Measurements from ENCODE around the gene HOXD10.

DNA sequence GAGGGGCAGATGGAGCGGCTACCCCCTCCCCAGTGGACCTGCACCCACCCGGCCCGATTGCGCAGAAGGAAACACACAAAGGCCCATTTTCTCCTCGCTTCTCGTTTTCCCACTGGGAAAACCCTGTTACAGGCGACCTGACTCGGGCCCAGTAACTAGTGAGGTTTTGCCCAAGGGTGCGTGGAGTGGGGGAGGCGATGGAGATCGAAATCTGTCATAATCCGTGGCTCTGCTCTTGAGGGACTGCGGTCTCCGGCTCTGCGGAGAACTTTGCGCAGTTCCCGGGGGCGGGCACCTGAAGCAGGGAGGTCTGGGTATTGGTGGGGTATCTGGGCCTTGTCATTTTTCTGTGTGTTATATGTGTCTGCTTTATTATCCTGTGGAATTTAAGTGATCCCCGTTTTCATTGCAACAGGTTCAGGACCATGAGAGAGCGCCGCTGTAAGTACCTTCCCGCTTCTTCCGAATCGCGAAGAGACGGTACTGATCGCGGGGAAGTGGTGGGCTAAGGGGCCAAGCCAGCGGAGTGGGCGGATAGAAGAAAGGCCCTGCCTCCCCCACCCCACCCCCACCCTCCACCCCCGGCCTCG lies 30.7 kb downstream of the HOXD10 start:
- TF ChIP-seq CTCF (conservative IDR thresholded peaks at IDR 0.05) (no peak), ZFX (IDR thresholded peaks at IDR 0.05) (no peak)
